ENCODE measurements around the gene BAIAP2L1.

Gene BAIAP2L1

DNA sequence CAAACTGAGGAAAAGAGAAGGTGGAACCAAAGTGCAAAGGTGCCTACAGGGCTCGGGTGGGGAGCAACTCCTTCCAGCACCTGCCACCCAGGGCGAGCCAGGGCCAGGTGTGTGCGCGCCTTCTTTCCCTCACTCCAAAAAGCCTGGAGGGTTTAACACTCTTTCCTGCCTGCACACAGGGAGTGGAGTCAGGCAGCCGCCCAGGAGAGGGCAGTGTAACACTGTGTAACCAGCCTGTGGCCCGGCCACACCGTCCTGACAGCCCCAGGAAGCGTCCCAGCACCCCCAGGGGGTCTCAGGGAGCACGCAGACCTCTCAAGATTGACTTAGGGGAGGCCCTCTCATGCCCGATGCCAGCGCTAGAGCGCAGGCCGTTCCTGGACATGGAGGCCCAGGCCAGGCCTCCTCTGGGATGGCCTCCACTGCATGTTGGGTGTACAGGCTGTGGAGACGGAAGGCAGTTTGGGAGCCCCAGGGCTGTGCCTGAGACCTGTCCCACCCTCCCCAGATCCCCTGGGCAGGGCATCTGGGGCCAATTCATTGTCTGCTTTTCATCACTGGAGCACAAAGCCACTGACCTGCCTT lies 106.0 kb downstream of the BAIAP2L1 start:
- DNase-seq (ENCODE audit: low read depth in 2 of 2) = no peak

DNA sequence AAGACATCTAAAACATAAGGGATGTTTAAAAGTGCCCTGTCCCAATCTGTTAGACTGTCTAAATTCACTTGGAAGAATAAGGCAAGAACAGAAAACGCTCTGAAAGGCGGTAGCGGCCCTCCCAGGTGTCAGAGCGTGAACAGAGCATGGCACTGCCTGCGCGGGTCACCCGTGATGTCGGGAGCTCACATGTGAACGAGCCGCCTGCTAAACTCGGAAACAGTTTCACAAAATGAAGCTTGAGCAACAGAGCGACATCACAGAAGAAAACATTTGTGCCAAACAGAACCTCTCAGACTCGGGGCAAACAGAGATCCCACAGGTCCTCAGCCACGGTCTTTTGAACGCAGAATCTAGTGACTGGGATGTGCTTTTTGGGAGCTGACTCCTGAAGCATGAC lies 106.6 kb downstream of the BAIAP2L1 start:
- DNase-seq (ENCODE audit: low read depth in 2 of 2) = no peak

GRCh38 chr7:98293746-98294145 lies 107.1 kb downstream of the BAIAP2L1 start:
- DNase-seq (ENCODE audit: low read depth in 2 of 2) = no peak

DNA sequence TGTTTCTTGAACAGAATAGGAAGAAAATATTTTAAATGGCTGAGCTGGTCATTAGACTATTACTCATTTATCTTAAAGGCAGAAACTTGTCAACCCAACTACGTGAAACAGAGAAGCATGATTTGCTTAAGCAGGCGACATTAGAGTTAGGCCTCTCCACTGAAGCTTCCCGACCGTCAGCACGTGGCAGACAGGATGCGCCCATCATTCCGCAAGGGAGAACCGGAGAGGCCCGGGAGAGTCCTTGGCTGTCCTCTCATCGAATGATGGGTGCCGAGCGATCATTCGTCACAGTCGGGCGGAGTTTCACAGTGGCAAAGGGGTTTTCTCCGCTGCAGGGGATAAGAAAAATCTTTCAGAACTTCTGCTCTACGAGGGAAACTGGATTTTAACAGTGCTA lies 107.6 kb downstream of the BAIAP2L1 start:
- DNase-seq (ENCODE audit: low read depth in 2 of 2) = no peak

GRCh38 chr7:98291717-98292116 lies 109.2 kb downstream of the BAIAP2L1 start:
- DNase-seq (ENCODE audit: low read depth in 2 of 2) = no peak

DNA sequence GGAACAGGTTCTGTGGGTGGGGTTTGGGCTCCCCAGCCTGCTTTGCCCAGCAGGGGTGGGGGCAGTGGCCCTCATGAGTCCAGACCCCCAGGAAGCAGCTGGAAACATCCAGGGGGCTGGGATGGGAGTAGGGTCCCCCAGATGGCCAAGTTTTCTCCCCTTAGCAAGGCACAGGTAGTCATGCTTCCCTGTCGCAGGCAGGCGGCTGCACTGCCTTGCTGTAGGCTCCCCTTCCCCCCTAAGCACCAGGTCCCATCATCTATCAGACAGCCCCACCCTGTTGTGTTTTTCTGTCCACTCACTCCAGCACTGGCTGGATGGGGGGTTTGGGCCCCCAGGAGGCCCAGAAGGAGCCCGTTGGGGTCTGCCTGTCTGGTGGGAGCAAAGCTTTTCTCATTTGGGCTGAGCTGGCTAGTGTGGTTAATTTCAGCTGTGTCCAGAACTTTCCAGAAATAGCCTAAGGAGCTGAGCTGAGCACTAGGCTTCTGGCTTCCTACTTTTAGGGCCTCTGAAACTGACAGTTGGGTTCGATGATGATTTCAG lies 111.5 kb downstream of the BAIAP2L1 start:
- DNase-seq (ENCODE audit: low read depth in 2 of 2) = no peak

DNA sequence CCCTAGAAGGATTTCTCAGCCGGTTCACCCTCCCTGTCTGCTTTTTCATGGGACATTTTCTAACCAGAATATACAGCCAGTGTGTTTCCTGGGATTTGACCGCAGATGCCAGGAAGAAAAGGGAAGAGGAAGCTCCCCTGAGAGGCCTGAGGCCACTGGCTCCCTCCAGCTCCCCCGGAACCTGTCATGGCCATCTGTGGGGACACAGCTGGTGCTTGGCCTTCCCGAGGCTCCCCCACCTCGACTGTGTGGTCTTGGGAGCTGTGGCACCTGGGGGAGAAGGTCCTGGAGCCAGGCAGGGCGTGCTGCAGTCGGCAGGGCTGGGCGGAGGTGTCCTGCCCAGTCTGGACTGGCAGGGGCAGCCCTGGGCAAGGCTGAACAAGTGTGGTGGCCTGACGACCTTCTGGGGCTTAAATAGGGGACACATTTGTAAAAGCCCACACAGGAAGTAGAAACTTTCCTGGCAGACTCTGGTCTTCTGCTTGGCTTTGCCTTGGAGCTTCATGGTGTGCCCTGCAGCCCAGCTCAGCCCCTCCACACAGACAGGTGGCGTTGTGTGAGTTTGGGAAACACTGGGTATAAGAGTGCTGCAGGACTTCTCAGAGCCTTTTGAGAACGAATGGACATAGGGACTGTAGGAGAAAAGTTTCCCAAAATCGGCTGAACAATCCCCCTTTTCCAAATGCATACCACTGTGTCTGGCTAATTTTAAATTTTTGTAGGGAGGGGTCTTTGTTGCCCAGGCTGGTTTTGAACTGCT lies 112.6 kb downstream of the BAIAP2L1 start:
- DNase-seq (ENCODE audit: low read depth in 2 of 2) = no peak

GRCh38 chr7:98287486-98287959 lies 113.4 kb downstream of the BAIAP2L1 start:
- DNase-seq (ENCODE audit: low read depth in 2 of 2) = no peak

GRCh38 chr7:98286701-98287485 lies 114.0 kb downstream of the BAIAP2L1 start:
- DNase-seq (ENCODE audit: low read depth in 2 of 2) = no peak

GRCh38 chr7:98286093-98286539 lies 114.8 kb downstream of the BAIAP2L1 start:
- no peak for DNase-seq (ENCODE audit: low read depth in 2 of 2)

DNA sequence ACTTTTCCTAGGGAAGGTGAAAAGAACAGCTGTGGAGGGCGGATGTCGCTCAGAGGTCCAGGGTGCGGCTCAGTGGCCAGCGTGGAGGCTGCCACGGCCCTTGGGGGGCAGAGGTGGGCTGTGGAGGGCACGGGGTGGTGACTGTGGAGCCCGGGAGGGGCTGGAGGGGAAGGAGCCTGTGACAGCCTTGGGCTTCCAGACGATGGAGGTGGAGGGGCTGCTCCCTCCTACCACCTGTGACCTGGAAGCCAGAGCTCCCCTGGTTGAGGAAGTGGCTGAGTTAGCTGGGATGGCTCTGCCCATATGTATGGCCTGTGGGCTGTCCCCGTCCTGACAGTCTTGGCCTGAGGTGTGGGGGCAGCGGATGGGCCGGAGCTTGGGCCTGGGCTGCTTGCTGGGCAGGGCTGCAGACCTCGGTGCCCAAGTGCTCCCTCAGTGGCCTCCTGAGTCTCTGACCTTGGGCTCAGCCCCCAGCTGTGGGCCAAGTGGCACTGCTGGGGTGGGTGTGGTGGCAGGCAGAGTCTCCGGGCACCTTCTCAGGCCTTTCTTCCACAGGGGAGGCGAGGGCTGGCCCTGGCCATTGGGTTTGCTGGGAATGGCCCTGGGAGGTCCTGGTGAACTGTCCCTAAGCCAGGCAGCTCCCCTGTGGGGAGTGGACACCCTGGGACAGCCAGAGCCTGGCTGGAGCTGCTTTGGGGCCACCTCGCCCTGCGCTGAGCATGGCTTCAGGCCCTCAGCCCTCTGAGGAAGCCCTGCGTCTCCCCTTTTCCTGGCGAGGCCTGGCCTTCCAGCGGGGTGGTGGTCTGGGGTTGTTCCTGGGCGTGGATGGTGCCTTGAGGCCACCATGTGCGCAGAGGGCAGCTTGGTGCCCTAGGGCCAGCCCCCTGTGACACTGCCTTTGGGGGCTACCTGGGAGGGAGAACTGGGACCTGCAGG lies 115.5 kb downstream of the BAIAP2L1 start:
- DNase-seq (ENCODE audit: low read depth in 2 of 2) = no peak

DNA sequence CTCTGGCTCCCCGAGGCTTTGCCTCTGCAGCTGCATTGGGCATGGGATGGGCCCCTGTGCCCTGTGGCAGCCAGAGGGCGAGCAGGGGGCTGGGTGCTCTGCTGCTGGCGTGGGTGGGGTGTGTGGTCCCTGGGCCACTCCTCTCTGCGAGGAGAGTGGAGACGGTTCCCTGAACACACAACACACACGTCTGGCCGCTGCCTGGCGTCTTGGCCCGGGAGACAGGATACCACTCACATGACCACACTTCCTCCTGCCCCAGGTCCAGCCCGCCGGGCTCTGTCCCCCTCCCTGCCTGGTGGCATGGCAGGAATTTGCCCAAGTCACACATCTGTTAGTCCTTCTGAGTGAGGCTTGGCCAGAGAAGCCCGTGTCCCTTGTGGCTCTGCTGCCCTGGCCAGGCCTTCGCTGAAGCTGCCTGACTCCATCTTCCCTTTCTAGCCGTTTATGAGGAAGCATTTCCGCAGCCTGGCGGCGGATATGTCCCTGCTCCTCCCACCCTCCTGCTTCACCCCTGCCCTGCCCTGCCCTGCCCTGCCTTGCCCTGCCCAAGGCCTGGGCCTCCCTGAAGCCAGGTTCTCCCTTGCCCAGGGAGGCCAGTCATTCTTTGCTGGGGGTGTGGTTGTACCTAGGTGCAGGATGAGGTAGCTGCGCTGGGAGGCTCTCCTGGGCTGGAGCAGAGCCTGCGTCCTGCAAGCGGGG lies 116.4 kb downstream of the BAIAP2L1 start:
- DNase-seq (ENCODE audit: low read depth in 2 of 2) = no peak

DNA sequence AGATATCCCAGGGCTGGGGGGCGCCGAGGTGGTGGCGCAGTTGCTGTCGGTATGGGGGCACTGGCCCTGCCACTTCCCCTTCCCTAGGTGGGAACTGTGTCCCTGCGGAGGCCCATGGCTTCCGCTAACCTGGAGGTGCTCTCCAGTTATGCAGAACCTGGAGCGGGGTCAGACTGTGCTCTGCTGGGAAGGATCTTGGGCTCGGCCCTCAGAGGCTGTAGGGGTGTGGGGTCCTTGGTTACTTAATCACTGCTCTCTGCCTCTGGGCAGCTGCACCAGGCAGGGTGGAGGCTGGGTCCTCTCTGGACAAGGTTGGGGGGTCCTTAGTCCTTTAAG lies 117.0 kb downstream of the BAIAP2L1 start:
- DNase-seq (ENCODE audit: low read depth in 2 of 2) = no peak

- no peak for DNase-seq (ENCODE audit: low read depth in 2 of 2)
Measured at GRCh38 chr7:98283127-98283886, 117.6 kb downstream of the BAIAP2L1 start.

DNA sequence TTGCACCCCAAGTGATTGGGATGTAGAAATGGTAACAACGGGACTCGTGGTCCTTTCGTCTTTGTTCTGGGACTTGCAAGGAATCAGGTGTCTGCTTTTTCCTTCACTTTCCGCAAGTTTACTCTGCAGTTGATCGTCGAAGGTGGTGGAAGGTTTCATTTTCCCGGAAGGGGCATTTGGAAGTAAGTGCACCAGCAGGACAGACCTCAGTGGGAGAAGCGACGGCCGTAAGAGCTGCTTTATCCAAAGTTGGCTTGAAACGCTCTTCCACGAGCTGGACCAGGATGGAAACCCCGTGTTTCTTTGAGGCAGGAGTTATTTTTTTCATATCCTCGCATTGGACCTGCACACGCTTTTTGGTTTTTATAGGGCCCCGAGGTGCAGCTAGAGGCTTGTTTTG lies 118.2 kb downstream of the BAIAP2L1 start:
- no peak for DNase-seq (ENCODE audit: low read depth in 2 of 2)

DNA sequence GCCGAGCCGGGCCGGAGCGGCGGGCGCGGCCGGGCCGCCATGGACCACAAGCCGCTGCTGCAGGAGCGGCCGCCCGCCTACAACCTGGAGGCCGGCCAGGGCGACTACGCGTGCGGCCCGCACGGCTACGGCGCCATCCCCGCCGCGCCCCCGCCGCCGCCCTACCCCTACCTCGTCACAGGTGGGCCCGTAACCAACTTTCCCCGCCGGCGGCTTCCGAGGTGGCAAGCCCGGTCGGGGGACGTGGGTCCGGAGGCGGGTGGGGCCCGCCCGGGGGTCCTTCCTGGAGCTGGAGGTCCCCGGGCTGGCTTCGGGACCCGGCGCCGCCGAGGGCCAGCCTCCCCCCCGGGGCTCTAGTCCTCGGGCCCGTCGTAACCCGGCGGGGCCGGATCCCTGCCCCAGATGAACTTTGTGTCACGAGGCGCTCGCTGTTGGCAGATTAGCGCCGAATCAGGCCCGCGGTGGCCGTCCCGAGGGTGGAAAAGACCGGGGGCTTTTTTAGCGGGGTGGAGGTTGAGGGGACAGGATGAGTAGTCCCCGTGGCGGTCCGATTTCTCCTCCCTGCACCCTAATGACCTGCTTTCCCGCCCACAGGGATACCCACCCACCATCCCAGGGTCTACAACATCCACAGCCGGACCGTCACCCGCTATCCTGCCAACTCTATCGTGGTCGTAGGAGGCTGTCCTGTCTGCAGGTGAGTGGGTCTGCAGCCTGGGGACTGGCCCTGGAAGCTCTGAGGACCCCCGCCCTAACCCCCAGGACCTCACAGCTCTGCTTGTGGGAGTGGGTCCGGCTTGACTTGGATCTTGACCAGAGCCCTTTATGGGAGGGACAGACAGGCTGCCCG lies 118.9 kb downstream of the BAIAP2L1 start:
- peak in 1 of 2 donors; percentile 8 for DNase-seq (ENCODE audit: low read depth in 2 of 2)

DNA sequence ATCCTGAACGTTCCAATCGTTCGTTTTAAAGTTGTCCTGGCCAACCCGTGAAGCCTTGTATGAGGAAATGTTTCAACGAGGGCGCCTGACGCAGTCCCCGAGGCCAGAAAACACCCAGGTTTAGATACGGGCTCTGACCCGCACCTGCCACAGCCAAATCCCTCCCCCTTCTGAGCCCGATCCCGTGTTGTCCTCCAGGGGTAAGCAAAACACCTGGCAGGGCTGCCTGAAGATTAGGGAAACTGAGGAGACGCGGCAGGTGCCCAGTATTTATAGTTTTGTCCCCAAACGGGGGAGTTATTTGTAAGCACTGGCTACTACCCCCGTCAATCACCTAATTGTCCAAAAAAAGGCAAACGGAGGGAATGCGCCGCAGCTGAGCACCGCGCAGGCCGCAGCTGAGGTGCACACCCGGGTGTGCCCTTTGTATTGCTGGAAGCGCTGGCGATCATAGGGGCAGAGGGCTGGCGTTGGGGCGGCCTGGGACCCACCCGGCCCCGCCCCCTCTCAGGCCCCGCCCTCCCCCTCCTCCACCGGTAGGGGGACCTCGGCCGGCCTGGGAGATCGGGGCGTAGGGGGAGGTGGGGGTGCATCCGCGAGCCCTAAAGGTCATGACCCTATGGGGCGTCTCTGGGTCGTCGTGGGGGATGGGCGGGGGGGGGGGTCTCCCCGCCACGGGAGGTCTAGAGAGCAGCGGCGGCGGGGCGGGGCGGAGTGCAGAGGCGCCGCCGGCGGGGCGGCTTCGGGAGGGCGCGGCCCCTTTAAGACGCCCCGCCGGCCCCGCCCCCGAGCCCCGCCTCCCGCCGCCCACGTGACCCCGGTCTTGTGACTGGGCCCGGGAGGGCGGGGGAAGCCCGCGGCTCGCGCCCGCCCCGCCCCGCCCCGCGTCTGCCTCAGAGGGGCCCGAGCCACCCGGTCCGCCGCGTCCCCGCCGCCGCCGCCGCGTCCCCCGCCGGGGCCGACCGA lies 119.8 kb downstream of the BAIAP2L1 start, which contains the start of gene BRI3:
TSS of gene BRI3 (plus strand) at position 896 of the 966 bp plus-strand sequence. CDS start 110 bp downstream, outside the sequence.
- peak; percentile 78 to 89 for DNase-seq (ENCODE audit: low read depth in 2 of 2)

- no peak for DNase-seq (ENCODE audit: low read depth in 2 of 2)
Measured at GRCh38 chr7:98280296-98280695, 120.6 kb downstream of the BAIAP2L1 start.
